HG02642 (cell line): ENCODE results near the gene TMEM61.
"Not testable (repeated sequence)": the region's sequence is repeated elsewhere in the genome, so short reads cannot be mapped to it uniquely, and the experiment has no call there.

ENCODE experiments used
- ATAC-seq: cut with Tn5 transposase; IDR thresholded peaks from one replicate; pipeline ENCODE4 v1.9.1; 2021; ENCODE audit warnings: mild to moderate bottlenecking; ENCODE audit not compliant: unreplicated experiment, poor library complexity

TMEM61 gene

DNA sequence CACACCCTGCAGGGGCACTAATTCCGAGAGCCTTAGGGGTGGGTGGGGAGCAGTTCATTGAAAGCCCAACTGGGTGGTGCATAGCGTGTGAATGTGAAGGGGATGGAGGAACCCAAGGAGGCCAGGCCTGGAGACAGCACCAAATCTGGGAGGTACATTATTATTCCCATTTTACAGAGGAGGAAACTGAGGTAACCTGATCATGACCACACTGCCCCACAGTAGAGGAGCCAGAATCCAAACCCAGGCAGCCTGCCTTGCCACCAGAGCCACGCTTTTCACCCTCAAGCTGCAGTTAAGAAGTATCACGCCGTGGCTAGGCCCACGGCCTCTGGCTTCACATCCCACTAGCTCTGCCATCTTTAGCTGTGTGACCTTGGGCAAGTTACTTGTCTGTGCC, 17.7 kb downstream of the TMEM61 start:
- no peak for ATAC-seq

- no peak for ATAC-seq
Observed at GRCh38 chr1:54998677-54999076, 18.2 kb downstream of the TMEM61 start, which contains the start of gene BSND. Gene BSND (plus strand): TSS chr1:54998933. CDS start chr1:54999187, 254 bp downstream.

DNA sequence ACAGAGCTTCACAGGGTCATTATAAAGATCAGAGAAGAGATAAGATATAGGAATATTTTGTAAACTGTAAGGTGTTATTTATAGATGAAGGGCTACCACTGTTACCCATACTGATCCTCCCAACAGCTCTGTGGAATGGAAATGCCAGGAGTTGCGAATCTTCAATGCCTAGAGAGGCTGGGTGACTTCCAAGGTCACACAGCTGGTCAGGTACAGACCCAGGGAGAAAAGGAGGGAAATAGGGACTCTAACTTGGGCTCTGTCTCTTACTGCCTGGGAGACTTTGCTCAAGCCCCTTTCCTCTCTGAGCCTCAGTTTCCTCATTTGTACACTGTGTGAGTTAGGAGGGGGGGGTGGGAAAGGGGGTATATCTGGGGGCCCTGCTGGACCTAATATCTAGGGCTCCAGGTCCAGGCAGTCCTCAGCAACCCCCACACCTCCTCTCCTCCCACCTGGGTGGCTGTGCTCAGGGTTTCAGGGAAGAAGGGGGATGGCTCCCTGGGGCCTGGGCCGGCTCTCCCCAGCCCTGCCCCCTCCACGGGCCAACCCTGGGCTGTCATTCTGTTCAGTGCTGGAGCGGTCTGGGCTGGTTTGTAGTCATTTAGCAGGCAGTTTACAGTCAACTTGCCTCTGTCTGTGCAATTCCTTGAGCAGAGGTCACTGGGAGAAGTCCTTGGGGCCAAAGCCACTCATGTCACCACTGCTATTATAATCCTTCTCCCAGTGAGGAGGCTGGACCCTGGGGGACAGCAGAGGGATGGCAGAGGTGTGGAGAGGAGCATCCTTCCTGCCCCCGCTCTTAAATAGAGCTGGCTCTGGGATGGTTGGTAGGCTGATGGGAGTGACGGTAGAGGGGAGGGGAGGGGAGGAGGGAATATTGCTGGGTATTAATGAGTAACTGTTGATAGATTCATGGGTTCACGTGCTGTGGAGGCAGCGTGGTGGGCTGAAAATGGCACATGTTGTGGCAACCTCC, 20.0 kb downstream of the TMEM61 start:
- ATAC-seq, result no peak

- ATAC-seq, result no peak
Observed at GRCh38 chr1:55001311-55001710, 20.9 kb downstream of the TMEM61 start.

DNA sequence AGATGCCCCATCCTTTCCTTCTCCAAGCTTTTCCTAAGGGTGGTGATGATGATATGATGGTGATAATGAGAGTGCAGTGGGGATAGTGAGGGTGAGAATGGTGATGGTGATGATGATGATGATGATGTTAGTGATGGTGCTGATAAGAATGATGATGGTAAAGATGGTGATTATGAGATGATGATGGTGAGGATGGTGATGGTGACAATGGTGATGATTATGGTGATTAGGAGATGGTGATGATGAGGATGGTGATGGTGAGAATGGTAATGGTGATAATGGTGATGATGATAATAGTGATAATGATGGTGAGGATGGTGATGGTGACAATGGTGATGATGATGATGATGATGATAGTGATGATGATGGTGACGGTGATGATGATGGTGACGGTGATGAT, 22.3 kb downstream of the TMEM61 start:
- ATAC-seq, result no peak

DNA sequence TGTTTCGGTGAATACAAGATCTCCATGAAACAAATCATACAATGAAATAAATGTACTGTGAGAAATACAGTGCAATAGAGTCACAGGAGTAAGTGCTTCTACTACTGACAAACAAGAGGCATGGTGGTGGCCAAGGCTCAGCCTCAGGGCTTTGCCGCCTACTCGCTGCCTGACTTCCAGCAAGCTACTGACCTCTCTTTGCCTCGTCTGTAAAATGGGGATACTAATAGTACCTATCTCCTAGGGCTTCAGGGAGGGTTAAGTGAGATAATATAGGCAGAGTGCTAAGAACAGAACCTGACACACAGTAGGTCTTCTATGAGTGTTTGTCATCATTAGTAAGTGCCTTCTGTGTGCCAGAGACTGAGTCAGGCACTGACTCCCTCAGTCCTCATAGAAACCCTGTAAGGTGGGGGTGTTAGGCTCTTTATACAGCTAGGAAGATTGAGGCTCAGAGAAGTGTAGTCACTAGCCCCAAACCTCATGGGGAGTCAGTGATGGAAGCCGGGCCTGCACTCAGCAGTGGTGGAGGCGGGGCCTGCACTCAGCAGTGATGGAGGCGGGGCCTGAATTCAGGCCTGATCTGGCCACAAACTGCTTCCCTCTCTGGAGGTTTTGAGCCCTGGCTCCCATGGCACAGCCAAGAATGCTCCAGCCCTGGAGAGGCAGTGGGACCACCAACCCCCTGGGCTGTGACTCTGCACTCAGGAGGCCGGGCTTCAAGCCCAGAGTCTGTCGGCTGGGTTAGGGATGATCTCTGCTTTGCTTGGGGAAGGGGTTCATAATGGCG, 25.1 kb downstream of the TMEM61 start:
- no peak for ATAC-seq

GRCh38 chr1:55006931-55007330, 26.5 kb downstream of the TMEM61 start:
- ATAC-seq, result no peak

DNA sequence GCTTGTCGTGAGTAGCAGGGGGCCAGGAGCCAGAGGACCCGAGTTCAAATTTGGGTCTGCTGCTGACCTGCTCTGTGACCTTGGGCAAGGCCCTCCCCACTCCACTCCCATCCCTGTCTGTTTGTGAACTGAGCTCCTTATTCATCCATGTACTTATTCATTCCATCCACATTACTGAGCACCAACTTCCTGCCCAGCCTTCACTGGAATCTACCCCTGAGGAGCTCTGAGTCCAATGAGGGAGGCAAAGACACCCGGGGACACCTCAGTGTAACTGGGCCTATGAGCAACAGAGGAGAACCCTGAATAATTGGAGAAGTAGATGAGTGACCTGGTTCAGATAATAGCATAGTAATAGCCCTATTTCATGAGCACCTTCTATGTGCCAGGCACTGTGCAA, 27.2 kb downstream of the TMEM61 start:
- no peak for ATAC-seq

GRCh38 chr1:55010194-55010886, 29.9 kb downstream of the TMEM61 start:
- ATAC-seq, result no peak

DNA sequence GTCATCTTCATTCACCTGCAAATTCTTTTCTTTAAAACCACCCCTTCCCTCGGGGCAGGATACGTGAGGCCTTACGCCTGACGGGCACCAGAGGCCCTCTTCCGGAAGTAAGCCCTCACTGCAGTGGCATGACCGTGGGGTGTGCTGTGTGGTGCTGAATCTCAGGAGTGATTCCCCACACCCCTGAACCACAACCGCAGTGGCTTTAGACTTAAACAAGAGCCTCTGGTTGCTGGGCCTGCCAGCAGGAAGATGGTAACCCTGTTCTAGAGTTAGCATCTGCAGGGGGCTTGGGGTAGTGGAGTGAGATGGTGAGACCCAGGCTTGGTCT, 30.4 kb downstream of the TMEM61 start:
- ATAC-seq, result no peak

GRCh38 chr1:55012661-55013060, 32.2 kb downstream of the TMEM61 start:
- ATAC-seq, result no peak

DNA sequence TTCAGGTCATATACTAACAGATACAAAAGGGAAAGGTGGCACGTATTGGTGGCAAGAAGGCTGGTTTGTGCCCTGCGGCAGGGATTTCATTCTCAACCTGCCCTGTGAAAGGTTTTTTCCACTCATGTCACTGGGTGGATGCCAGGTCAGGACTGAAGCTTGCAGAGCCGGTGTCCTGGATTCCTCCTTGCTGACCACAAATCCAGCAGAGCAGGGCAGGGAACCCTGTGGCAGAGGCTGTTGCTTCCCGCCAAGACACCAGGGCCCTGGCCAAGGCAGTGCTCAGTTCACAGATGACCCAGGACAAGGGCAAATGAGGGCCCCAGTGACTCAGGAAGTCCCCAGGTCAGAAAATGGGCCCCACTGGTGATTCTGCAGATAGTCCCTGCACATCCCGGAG, 34.7 kb downstream of the TMEM61 start:
- no peak for ATAC-seq

GRCh38 chr1:55015731-55016620, 35.5 kb downstream of the TMEM61 start:
- ATAC-seq, result no peak

DNA sequence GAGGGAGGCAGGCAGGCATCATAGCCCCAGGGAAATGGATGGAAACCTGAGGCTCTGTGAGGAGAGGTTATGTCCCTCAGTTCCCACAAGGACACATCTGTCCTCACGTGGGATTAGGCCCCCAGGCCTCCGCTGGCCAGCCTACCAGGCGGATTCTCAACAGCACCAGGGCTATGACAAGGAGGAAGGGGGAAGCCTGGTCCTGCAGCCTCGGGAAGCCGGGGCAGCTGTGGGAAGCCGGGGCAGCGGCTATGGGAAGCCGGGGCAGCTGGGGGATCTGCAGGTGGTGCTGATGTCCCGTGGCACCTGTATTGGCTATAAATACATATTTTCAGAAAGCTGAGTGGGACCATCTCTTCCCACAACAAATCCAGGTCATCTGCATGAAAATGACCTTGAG, 38.0 kb downstream of the TMEM61 start:
- ATAC-seq, result no peak

DNA sequence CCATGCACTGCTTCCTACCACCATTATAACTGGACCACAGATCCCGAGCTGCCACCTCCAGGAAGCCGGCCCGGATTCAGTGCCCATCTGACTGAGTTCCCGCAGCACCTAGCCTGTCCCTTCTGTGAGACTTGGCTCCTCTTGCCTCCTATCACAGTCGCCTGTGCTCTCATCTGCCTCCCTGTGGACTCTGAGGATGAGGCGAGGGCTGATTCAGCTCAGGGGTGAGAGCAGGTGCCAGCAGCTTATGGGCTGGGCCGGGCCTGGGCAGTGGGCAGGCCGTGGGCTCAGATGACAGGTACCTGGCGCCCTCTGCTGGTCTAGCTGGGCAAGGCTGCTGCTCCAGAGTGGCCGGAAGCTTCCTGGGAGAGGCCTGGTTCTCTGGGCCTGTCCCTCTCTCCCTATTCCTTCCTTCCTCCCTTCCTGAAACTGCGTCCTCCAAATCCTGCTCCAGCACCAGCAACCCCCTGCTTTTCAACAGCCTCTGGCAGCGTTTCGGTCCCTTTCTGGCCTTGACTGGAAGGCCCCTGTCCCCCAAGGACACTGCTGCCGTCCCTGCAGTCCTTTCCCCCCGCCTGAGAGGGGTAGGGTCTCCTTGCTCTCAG, 41.6 kb downstream of the TMEM61 start:
- peak; percentile 81 for ATAC-seq

GRCh38 chr1:55024163-55024562, 43.7 kb downstream of the TMEM61 start:
- ATAC-seq, result not testable (repeated sequence)

- not testable (repeated sequence) for ATAC-seq
Observed at GRCh38 chr1:55026682-55027081, 46.3 kb downstream of the TMEM61 start.

GRCh38 chr1:55031098-55031497, 50.7 kb downstream of the TMEM61 start:
- ATAC-seq, result not testable (repeated sequence)

DNA sequence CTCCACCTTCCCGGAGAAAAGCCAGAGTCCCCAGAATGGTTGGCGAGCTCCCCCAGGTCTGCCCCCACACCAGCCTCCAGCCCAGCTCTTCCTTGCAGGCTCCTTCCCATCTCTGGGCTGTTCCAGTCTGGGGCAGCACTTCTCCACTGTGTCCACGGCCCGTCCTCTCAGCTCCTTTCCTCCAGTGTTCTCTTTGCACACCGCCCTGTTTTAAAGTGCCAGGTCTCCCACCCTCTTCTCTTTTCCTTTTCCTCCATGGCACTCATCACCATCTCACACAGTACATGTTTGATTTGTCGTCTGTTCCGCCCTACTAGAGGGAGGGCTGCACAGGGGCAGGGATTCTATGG, 52.8 kb downstream of the TMEM61 start:
- no peak for ATAC-seq
